HUES48 (cell line): ENCODE measurements around the gene UBE2D1.

ENCODE experiments used
- H3K27ac ChIP-seq: one replicate; pipeline ENCODE4 v1.7.0; 2013; ENCODE audit warnings: low read depth, low read length, inconsistent platforms
- H3K27me3 ChIP-seq: 2 replicates; pipeline ENCODE4 v1.6.1; 2013; ENCODE audit warnings: mild to moderate bottlenecking, low read length; ENCODE audit not compliant: control insufficient read depth, insufficient read depth
- H3K36me3 ChIP-seq: 2 replicates; pipeline ENCODE4 v1.6.1; 2013; ENCODE audit warnings: low read length; ENCODE audit not compliant: control insufficient read depth, insufficient read depth
- H3K4me1 ChIP-seq: 2 replicates; pipeline ENCODE4 v1.6.1; 2013; ENCODE audit warnings: mild to moderate bottlenecking, low read length; ENCODE audit not compliant: control insufficient read depth, insufficient read depth
- H3K4me3 ChIP-seq: 2 replicates; pipeline ENCODE4 v1.5.1; 2013; ENCODE audit warnings: mild to moderate bottlenecking, low read depth, low read length
- H3K9ac ChIP-seq: 2 replicates; pipeline ENCODE4 v1.6.1; 2013; ENCODE audit warnings: mild to moderate bottlenecking, low read depth, low read length, moderate library complexity
- H3K9me3 ChIP-seq: 2 replicates; pipeline ENCODE4 v1.6.1; 2013; ENCODE audit warnings: low read length; ENCODE audit not compliant: control insufficient read depth, insufficient read depth

The UBE2D1 gene

GRCh38 chr10:58318346-58318745, 16.5 kb upstream of the UBE2D1 start:
- no peaks in the 10 kb centered on the region for H3K27me3 ChIP-seq

DNA sequence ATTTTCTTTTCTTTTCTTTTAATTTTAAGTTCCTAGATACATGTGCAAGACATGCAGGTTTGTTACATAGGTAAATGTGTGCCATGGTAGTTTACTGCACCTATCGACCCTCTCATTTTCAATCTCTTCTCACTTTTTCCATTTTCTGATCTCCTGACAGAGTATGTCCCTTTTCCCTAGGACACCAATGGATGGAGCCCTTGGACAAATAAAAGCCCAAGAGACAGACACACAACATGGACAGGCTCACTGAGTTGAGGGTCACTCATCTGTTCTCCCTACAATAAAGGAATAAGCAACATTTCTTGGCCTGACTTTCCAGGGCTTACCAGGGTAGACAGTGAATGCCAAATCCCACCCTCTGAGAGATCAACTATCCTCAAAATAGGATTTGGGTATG, 15.2 kb upstream of the UBE2D1 start:
- H3K27me3 ChIP-seq: no peaks in the 10 kb centered on the region
- no peak overlapping the region for H3K4me3 ChIP-seq
- no peaks in the 10 kb centered on the region for H3K4me1 ChIP-seq
- H3K27ac ChIP-seq: no peak overlapping the region
- H3K36me3 ChIP-seq: no peaks in the 10 kb centered on the region
- H3K9ac ChIP-seq: no peak overlapping the region
- H3K9me3 ChIP-seq: no peaks in the 10 kb centered on the region

More at GRCh38 chr10:58318346-58318745, 16.5 kb upstream of the UBE2D1 start:
- no peaks in the 10 kb centered on the region for H3K36me3 ChIP-seq
- H3K4me1 ChIP-seq: no peaks in the 10 kb centered on the region
- no peak overlapping the region for H3K27ac ChIP-seq
- H3K4me3 ChIP-seq: no peak overlapping the region
- no peaks in the 10 kb centered on the region for H3K9me3 ChIP-seq
- H3K9ac ChIP-seq: no peak overlapping the region

DNA sequence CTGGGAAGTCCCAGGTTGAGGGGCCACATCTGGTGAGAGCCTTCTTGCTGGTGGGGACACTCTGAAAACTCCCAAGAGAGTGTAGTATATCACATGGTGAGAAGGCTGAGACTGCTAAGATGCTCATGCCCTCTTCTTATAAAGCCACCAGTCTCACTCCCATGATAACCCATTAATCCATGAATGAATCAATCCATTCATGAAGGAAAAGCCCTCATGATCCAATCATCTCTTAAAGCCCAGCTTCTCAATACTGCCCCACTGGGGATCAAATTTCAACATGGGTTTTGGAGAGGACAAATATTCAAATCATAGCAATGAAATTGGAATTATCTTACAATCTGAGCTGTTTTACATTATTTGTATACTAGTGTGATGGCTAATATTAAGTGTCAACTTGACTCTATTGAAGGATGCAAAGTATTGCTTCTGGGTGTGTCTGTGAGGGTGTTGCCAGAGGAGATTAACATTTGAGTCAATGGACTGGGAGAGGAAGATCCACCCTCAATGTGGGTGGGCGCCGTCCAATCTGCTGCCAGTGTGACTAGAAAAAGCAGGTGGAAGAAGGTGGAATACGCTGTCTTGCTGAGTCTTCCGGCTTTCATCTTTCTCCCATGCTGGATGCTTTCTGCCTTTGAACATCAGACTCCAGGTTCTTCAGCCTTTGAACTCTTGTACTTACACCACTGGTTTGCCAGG, 14.3 kb upstream of the UBE2D1 start:
- H3K9ac ChIP-seq: no peak overlapping the region
- H3K9me3 ChIP-seq: no peaks in the 10 kb centered on the region
- no peaks in the 10 kb centered on the region for H3K36me3 ChIP-seq
- H3K27me3 ChIP-seq: no peaks in the 10 kb centered on the region
- no peak overlapping the region for H3K27ac ChIP-seq
- H3K4me3 ChIP-seq: no peak overlapping the region
- H3K4me1 ChIP-seq: no peaks in the 10 kb centered on the region

- no peaks in the 10 kb centered on the region for H3K9me3 ChIP-seq
- H3K27ac ChIP-seq: no peak overlapping the region
- H3K27me3 ChIP-seq: no peaks in the 10 kb centered on the region
- no peak overlapping the region for H3K9ac ChIP-seq
- no peaks in the 10 kb centered on the region for H3K4me1 ChIP-seq
- no peak overlapping the region for H3K4me3 ChIP-seq
- no peaks in the 10 kb centered on the region for H3K36me3 ChIP-seq
Measured at GRCh38 chr10:58322072-58322834, 12.6 kb upstream of the UBE2D1 start.

DNA sequence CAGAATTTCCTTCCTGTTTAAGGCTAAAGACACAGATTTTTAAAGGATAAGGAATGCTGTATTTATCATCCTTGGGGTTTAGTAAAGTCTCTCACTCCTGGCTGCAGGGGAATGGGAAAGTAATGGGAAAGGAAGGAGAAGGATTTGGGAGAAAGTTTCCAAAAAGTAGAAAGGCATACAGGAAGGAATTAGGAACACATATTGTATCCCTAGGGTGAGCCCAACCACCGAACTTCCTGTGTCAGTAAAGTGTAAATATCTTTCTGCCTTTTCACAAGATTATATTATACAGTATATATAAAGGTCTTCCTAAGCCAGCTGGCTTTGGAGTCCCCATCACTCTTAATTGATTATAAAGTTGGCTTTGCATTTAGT, 12.0 kb upstream of the UBE2D1 start:
- no peaks in the 10 kb centered on the region for H3K4me1 ChIP-seq
- no peak overlapping the region for H3K9ac ChIP-seq
- no peak overlapping the region for H3K4me3 ChIP-seq
- H3K36me3 ChIP-seq: no peaks in the 10 kb centered on the region
- H3K27me3 ChIP-seq: no peaks in the 10 kb centered on the region
- H3K9me3 ChIP-seq: no peaks in the 10 kb centered on the region
- no peak overlapping the region for H3K27ac ChIP-seq

DNA sequence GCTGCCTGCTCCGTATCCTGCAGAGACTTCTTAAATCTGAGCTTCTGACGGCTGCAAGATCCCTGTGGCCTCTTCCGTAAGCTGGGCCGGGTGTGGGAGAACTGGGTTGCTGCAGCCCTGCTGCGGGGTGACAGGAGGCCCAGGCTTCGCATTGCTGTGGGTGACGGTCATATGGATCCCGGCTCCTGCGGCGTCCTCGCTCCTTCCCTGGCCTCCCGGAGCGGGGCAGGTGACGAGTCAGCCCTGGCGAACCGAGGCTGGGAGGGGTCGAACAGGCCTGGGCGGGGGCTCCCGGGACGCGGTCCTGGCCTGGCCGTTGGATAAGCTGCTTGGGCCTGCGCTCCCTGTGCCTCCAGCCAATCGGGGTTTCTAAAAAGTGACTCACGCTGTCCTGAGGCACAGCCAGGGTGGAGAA, 7.8 kb upstream of the UBE2D1 start:
- no peaks in the 10 kb centered on the region for H3K4me1 ChIP-seq

DNA sequence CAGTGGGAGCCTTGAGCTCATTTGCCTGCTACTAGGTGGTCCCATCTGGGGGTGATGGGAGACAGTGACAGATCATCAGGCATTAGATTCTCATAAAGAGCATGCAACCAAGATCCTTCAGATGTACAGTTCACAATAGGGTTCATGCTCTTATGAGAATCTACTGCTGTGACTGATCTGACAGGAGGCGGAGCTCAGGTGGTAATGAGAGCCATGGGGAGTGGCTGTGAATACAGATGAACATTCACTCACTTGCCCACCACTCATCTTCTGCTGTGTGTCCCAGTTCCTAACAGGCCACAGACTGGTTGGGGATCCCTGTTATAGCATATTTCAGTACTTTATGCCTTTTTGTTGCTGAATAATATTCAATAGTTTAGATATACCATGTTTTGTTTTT, 6.6 kb upstream of the UBE2D1 start:
- Histone ChIP-seq H3K9me3 (no peaks in the 10 kb centered on the region), H3K4me3 (no peak overlapping the region), H3K4me1 (no peaks in the 10 kb centered on the region), H3K27ac (no peak overlapping the region), H3K36me3 (no peaks in the 10 kb centered on the region), H3K27me3 (no peaks in the 10 kb centered on the region), H3K9ac (no peak overlapping the region)

More for the DNA sequence above, 7.8 kb upstream of the UBE2D1 start:
- Histone ChIP-seq H3K36me3 (no peaks in the 10 kb centered on the region), H3K27me3 (no peaks in the 10 kb centered on the region), H3K9me3 (no peaks in the 10 kb centered on the region), H3K27ac (no peak overlapping the region), H3K4me3 (no peak overlapping the region; the same call in 1 of the 2 replicates), H3K9ac (no peak overlapping the region)

DNA sequence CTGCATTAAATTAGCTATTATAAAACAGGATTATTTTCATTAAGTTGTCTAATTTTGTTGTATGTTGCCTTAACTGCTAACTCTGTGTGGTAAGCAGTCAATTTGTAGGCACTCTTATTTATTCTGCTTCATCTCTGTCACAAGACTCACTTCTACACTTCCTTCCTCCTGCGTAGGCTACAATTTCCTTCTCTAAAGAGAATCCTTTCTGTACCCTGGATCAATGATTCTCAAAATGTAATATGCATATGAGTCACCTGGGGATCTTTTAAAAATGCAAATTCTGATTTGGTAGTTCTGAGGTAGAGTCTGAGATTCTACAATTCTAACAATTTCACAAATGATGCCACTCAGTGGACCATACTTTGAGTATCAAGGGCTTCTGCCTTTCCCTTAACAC, 4.4 kb upstream of the UBE2D1 start:
- Histone ChIP-seq H3K9ac (no peak overlapping the region), H3K36me3 (no peaks in the 10 kb centered on the region), H3K9me3 (no peaks in the 10 kb centered on the region), H3K4me3 (no peak overlapping the region), H3K27ac (no peak overlapping the region), H3K27me3 (no peaks in the 10 kb centered on the region), H3K4me1 (0 out of 2 replicates have a peak, but pooled peaks cover 4% of the 10 kb centered on the region)

GRCh38 chr10:58331646-58332045, 3.2 kb upstream of the UBE2D1 start:
- H3K27ac ChIP-seq: no peak overlapping the region
- H3K36me3 ChIP-seq: no peaks in the 10 kb centered on the region
- no peak overlapping the region for H3K4me3 ChIP-seq
- H3K9me3 ChIP-seq: no peaks in the 10 kb centered on the region
- H3K9ac ChIP-seq: no peak overlapping the region
- no peaks in the 10 kb centered on the region for H3K27me3 ChIP-seq
- peaks cover 13% of the 10 kb centered on the region for H3K4me1 ChIP-seq

GRCh38 chr10:58335306-58336005, 650 bp downstream of the UBE2D1 start:
- Histone ChIP-seq H3K9ac (peak overlapping the region; percentile 83), H3K27me3 (no peaks in the 10 kb centered on the region), H3K4me3 (peak overlapping the region; percentile 95), H3K9me3 (no peaks in the 10 kb centered on the region), H3K27ac (peak overlapping the region; percentile 7), H3K4me1 (peaks cover 16% of the 10 kb centered on the region), H3K36me3 (no peaks in the 10 kb centered on the region; the same call in 1 of the 2 replicates)

GRCh38 chr10:58336242-58336641, 1.4 kb downstream of the UBE2D1 start:
- H3K9me3 ChIP-seq: no peaks in the 10 kb centered on the region
- peak overlapping the region; percentile 95 for H3K4me3 ChIP-seq
- no peak overlapping the region for H3K9ac ChIP-seq
- H3K27me3 ChIP-seq: no peaks in the 10 kb centered on the region
- H3K36me3 ChIP-seq: no peaks in the 10 kb centered on the region; the same call in 1 of the 2 replicates
- H3K27ac ChIP-seq: no peak overlapping the region
- H3K4me1 ChIP-seq: peaks cover 20% of the 10 kb centered on the region
